ENCODE data around the gene CDKN2B.

DNA sequence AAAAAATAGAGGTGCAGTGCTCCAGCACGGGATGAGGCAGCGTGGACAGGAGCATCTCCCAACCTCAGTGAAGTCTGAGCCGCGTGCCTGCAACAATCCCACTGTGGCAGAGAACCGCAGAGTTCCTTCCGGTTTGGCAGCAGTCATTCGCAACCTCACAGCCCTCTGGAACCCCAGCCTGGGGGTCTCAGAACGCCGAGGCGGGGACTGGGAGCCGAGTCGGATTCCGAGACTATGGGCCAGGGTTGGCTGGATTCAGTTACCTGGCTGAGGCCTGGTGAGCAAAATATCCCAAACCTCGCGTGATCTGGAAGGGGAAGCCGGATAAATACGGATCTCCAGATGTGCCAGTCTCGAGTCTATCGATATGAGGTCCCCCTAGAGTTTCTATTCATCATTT is 41.9 kb downstream of the CDKN2B start:
- TF ChIP-seq, protein P1, sequence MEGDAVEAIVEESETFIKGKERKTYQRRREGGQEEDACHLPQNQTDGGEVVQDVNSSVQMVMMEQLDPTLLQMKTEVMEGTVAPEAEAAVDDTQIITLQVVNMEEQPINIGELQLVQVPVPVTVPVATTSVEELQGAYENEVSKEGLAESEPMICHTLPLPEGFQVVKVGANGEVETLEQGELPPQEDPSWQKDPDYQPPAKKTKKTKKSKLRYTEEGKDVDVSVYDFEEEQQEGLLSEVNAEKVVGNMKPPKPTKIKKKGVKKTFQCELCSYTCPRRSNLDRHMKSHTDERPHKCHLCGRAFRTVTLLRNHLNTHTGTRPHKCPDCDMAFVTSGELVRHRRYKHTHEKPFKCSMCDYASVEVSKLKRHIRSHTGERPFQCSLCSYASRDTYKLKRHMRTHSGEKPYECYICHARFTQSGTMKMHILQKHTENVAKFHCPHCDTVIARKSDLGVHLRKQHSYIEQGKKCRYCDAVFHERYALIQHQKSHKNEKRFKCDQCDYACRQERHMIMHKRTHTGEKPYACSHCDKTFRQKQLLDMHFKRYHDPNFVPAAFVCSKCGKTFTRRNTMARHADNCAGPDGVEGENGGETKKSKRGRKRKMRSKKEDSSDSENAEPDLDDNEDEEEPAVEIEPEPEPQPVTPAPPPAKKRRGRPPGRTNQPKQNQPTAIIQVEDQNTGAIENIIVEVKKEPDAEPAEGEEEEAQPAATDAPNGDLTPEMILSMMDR (IDR thresholded peaks at IDR 0.05) = no peak
- TF ChIP-seq POLR2A (IDR thresholded peaks at IDR 0.05) = no peak
